DMS153 treated with DMSO at 0.1 percent for 48 hours (cell line): ENCODE data around the gene COX7A1.
A peak's percentile ranks its signal among the peaks of the same experiment; 100 is the strongest.
"Not testable (repeated sequence)": the region's sequence is repeated elsewhere in the genome, so short reads cannot be mapped to it uniquely, and the experiment has no call there.

Experiments used
- DNase-seq: peaks from one replicate; lab custom pipeline; 2025; ENCODE audit not compliant: unreplicated experiment; lab: John Stamatoyannopoulos, UW

Gene COX7A1

DNA sequence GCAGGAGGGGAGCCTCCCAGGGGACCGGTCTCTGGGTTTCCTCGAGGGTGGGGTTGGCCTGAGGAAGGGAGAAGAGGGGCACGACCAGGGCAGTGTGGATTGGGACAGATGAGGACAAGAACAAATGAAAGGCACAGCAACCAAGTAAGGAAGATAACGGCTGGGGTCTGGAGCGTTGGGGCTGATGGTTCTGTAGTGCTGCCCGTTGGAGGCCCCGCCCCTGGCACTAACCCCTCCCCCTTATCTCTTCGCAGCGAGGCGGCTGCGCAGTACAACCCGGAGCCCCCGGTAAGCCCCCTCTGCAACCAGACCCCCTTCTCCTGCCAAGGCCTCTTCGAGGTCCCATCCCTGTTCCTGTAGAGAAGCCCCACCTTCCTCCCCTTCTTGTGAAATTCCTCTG lies 10.2 kb downstream of the COX7A1 start:
- DNase-seq: no peak

- DNase-seq: peak; percentile 69
Observed at GRCh38 chr19:36141039-36141927, 11.0 kb downstream of the COX7A1 start.

GRCh38 chr19:36140304-36141038 lies 11.8 kb downstream of the COX7A1 start:
- DNase-seq: peak; percentile 7

- peak; percentile 94 for DNase-seq
Observed at GRCh38 chr19:36139473-36140303, 12.6 kb downstream of the COX7A1 start, which contains the start of gene CAPNS1. CAPNS1 (plus strand) TSS chr19:36140066; CDS start chr19:36141012, 946 bp downstream.

GRCh38 chr19:36139120-36139472 lies 13.2 kb downstream of the COX7A1 start:
- DNase-seq: no peak

GRCh38 chr19:36136964-36137686 lies 15.1 kb downstream of the COX7A1 start:
- peak; percentile 64 for DNase-seq

DNA sequence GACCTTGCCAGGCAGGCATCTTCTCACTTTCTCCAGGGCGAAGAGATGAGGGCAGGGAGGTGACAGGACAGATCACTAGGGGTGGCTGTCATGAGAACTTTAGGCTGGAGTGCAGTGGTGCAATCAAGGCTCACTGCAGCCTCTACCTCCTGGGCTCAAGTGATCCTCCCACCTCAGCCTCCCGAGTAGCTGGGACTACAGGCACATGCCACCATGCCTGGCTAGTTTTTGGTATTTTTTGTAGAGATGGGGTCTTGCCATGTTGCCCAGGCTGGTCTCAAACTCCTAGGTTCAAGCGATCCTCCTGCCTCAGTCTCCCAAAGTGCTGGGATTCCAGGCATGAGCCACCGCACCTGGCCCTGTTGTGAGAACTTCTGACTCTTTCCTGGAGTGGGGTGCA lies 17.4 kb downstream of the COX7A1 start:
- DNase-seq: not testable (repeated sequence)

DNA sequence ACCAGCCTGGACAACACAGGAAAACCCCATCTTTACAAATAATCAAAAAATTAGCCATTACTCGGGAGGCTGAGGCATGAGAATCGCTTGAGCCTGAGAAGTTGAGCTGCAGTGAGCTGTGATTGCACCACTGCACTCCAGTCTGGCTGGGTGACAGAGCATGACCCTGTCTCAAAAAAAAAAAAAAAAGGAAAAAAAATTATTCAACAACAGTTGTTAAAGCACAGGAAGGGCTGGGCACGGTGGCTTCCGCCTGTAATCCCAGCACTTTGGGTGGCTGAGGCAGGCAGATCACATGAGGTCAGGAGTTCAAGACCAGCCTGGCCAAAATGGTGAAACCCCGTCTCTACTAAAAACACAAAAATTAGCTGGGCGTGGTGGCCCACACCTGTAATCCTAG lies 21.0 kb downstream of the COX7A1 start:
- DNase-seq: not testable (repeated sequence)

GRCh38 chr19:36128392-36128736 lies 23.9 kb downstream of the COX7A1 start:
- peak; percentile 51 for DNase-seq

GRCh38 chr19:36125557-36125956 lies 26.7 kb downstream of the COX7A1 start:
- no peak for DNase-seq

- DNase-seq: no peak
Observed at GRCh38 chr19:36121486-36122124, 30.6 kb downstream of the COX7A1 start.

DNA sequence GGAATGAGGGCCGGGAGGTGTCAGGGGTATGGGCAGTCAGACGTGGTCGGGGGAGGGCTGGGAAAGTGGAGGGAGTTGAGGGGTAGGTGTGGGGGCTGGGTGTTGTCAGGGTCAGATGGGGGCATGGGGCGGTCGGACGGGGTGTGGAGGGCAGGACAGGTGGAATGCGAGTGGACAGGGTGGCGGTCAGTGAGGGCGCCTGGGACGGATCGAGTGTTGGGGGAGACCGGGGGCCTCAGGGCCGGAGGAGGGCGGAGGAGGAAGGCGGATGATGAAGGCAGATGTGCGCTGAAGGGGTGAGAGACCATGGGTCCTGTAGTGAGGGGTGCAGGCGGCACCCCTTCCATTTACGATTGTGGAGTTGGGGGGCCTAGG lies 31.3 kb downstream of the COX7A1 start:
- DNase-seq: no peak

GRCh38 chr19:36120092-36120983 lies 31.9 kb downstream of the COX7A1 start:
- DNase-seq: no peak

GRCh38 chr19:36116344-36116637 lies 36.0 kb downstream of the COX7A1 start:
- no peak for DNase-seq

DNA sequence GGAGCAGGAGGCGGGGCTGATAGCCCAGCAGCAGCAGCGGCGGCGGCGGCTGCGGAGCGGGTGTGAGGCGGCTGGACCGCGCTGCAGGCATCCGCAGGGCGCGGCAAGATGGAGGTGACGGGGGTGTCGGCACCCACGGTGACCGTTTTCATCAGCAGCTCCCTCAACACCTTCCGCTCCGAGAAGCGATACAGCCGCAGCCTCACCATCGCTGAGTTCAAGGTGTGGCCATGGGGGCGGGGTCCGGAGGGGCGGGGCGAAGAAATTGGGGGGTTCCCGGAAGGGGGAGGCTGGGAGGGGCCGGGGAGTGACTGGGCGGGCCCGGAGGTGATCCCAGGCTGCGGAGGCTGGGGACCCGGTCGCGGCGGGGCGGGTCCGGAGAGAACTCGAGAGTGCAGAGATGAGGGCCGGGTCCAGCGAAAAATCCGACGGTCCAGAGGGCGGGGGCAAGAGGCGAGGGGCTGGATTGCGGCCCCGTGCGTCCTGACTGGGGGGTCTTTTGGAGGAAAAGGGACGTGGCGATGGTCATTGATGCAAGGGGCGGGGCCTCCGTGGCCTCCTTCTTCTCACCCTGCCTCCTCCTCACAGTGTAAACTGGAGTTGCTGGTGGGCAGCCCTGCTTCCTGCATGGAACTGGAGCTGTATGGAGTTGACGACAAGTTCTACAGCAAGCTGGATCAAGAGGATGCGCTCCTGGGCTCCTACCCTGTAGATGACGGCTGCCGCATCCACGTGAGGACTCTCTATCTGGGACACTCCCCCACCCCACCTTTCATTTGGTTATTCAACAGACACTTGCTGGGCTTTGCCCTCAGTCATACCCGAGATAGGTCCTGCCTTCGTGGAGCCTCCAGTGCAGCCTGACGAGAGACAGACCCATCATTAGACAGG lies 36.5 kb downstream of the COX7A1 start, which contains the start of gene TBCB:
TBCB (plus strand) TSS at position 16 of the 891 bp plus-strand sequence; CDS start at position 109, 93 bp downstream.
- DNase-seq: peak; percentile 55

GRCh38 chr19:36114721-36115452 lies 37.4 kb downstream of the COX7A1 start, which contains the start of gene POLR2I:
POLR2I (minus strand) TSS chr19:36114875; CDS start chr19:36114856, 19 bp downstream.
- peak; percentile 98 for DNase-seq

DNA sequence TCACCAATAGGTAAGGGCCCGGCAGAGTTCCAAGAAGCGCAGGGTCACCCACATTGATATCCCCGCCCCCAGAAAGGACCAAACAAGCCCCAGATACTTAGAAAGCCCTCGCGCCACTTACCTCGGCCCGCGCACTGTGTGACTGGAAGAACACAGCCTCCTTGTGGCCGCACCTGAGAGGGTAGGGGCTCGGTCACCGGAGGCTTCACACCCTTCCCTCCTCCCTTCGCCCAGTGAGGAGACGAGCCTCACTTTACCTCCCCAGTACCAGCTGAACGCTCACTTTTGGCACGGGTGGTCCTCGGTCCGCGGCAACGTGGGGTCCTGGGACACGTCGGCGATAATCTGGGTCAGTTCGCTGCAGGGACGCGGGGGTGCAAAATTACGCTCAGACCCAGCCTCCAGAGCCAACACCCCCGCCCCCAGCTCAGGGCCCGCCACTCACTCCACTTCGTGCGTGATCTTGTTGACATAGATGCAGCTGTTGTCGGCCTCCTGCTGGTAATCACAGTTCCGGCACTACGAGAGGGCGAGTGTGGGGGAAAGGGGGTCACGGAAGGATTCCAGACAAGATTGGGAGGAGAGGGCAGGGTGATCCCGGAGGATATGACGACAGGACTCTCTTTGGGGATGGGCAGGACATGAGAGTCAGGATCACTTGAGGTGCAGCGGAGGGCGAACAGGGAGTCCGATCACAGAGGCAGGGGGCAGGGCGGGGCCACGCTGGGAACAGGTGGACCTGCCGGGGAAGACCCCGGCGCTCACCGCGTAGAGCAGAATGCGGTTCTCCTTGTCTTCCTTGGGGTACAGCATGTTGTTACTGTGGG lies 38.1 kb downstream of the COX7A1 start:
- no peak for DNase-seq
